ENCODE results near the gene TMSB15B. TPM values are rescaled to one million over a fixed set of nuclear protein-coding genes. Genes with fewer than 3 reads are reported as not detected.
"Not testable (repeated sequence)": the region's sequence is repeated elsewhere in the genome, so short reads cannot be mapped to it uniquely, and the experiment has no call there.

Gene TMSB15B
- total RNA-seq, 2 donors from 2014 or later = 6.6 to 9.9 TPM

- ATAC-seq (ENCODE audit: insufficient number of reproducible peaks, low FRiP score, low read depth) (no peak), DNase-seq (ENCODE audit: low spot score) (no peak)
- no peaks in the 10 kb centered on the region for H3K27me3 ChIP-seq (replicated peaks; ENCODE audit: insufficient read depth)
- H3K36me3 ChIP-seq = no peaks in the 10 kb centered on the region
- H3K4me1 ChIP-seq (ENCODE audit: control insufficient read depth in 1 of 2, low read depth in 2 of 2) = no peaks in the 10 kb centered on the region
- no peak for TF ChIP-seq CTCF (IDR thresholded peaks at IDR 0.05)
- no peaks in the 10 kb centered on the region for H3K9me3 ChIP-seq
- no peak overlapping the region for H3K27ac ChIP-seq
- no peak overlapping the region for H3K4me3 ChIP-seq
Measured at GRCh38 chrX:103927030-103927429, 35.4 kb upstream of the TMSB15B start.

- Histone ChIP-seq H3K4me3 (no peak overlapping the region), H3K27me3 (replicated peaks; ENCODE audit: insufficient read depth) (no peaks in the 10 kb centered on the region), H3K9me3 (no peaks in the 10 kb centered on the region), H3K36me3 (no peaks in the 10 kb centered on the region), H3K4me1 (ENCODE audit: control insufficient read depth in 1 of 2, low read depth in 2 of 2) (no peaks in the 10 kb centered on the region), H3K27ac (no peak overlapping the region)
- no peak for ATAC-seq (ENCODE audit: insufficient number of reproducible peaks, low FRiP score, low read depth)
- no peak for TF ChIP-seq CTCF (IDR thresholded peaks at IDR 0.05)
- no peak for DNase-seq (ENCODE audit: low spot score)
Measured at GRCh38 chrX:103927633-103928032, 34.8 kb upstream of the TMSB15B start.

- TF ChIP-seq CTCF (IDR thresholded peaks at IDR 0.05) = no peak
- Histone ChIP-seq H3K27ac (no peak overlapping the region), H3K9me3 (no peaks in the 10 kb centered on the region), H3K27me3 (replicated peaks; ENCODE audit: insufficient read depth) (no peaks in the 10 kb centered on the region), H3K4me1 (ENCODE audit: control insufficient read depth in 1 of 2, low read depth in 2 of 2) (no peaks in the 10 kb centered on the region), H3K4me3 (no peak overlapping the region), H3K36me3 (no peaks in the 10 kb centered on the region)
- no peak for ATAC-seq (ENCODE audit: insufficient number of reproducible peaks, low FRiP score, low read depth)
- DNase-seq (ENCODE audit: low spot score) = no peak
Measured at GRCh38 chrX:103932133-103932532, 30.3 kb upstream of the TMSB15B start.

- H3K36me3 ChIP-seq; H3K9me3 ChIP-seq; H3K27ac ChIP-seq; DNase-seq (ENCODE audit: low spot score); H3K4me3 ChIP-seq; H3K4me1 ChIP-seq (ENCODE audit: control insufficient read depth in 1 of 2, low read depth in 2 of 2); ATAC-seq (ENCODE audit: insufficient number of reproducible peaks, low FRiP score, low read depth); H3K27me3 ChIP-seq (replicated peaks; ENCODE audit: insufficient read depth): not testable (repeated sequence)
Measured at GRCh38 chrX:103940257-103940656, 22.2 kb upstream of the TMSB15B start.

- ATAC-seq (ENCODE audit: insufficient number of reproducible peaks, low FRiP score, low read depth) (no peak), DNase-seq (ENCODE audit: low spot score) (no peak)
- TF ChIP-seq CTCF (IDR thresholded peaks at IDR 0.05) = peak; percentile 35
- Histone ChIP-seq H3K36me3 (no peaks in the 10 kb centered on the region), H3K4me3 (no peak overlapping the region), H3K27me3 (replicated peaks; ENCODE audit: insufficient read depth) (no peaks in the 10 kb centered on the region), H3K27ac (no peak overlapping the region), H3K9me3 (no peaks in the 10 kb centered on the region), H3K4me1 (ENCODE audit: control insufficient read depth in 1 of 2, low read depth in 2 of 2) (no peaks in the 10 kb centered on the region)
Measured at GRCh38 chrX:103941201-103941975, 21.0 kb upstream of the TMSB15B start.

GRCh38 chrX:103949506-103949905, 12.9 kb upstream of the TMSB15B start:
- no peak overlapping the region for H3K4me3 ChIP-seq
- no peak overlapping the region for H3K27ac ChIP-seq
- ATAC-seq (ENCODE audit: insufficient number of reproducible peaks, low FRiP score, low read depth) = no peak
- no peaks in the 10 kb centered on the region for H3K27me3 ChIP-seq (replicated peaks; ENCODE audit: insufficient read depth)
- no peaks in the 10 kb centered on the region for H3K9me3 ChIP-seq
- no peaks in the 10 kb centered on the region for H3K4me1 ChIP-seq (ENCODE audit: control insufficient read depth in 1 of 2, low read depth in 2 of 2)
- no peaks in the 10 kb centered on the region for H3K36me3 ChIP-seq
- no peak for TF ChIP-seq CTCF (IDR thresholded peaks at IDR 0.05)
- no peak for DNase-seq (ENCODE audit: low spot score)

Data from thoracic aorta (tissue), 2 donors.